Neural progenitor cell (in vitro differentiated cells): ENCODE results near the gene SPSB4. TPM values are rescaled to one million over a fixed set of nuclear protein-coding genes. Genes with fewer than 3 reads are reported as not detected.

ENCODE experiments used
- DNase-seq: peaks from one replicate; pipeline ENCODE4 v3.0.0-alpha.2; 2016; ENCODE audit warnings: low spot score
- H2AFZ ChIP-seq: fragments of 200-600 bp; sonication (generic); replicated peaks from 2 replicates; pipeline ENCODE4 v1.6.1; 2016; ENCODE audit warnings: antibody characterized with exemption
- H3F3A ChIP-seq: fragments of 200-600 bp; sonication (generic); 2 replicates; pipeline ENCODE4 v1.6.1; 2016; ENCODE audit warnings: antibody characterized with exemption, low read depth
- H3K27ac ChIP-seq: fragments of 200-600 bp; sonication (generic); 2 replicates; pipeline ENCODE4 v1.5.1; 2016; ENCODE audit warnings: mild to moderate bottlenecking
- H3K27me3 ChIP-seq: fragments of 200-600 bp; sonication (generic); 2 replicates; pipeline ENCODE4 v1.6.1; 2016; ENCODE audit warnings: mild to moderate bottlenecking, moderate library complexity
- H3K36me3 ChIP-seq: fragments of 200-600 bp; sonication (generic); 2 replicates; pipeline ENCODE4 v1.5.1; 2016
- H3K4me1 ChIP-seq: fragments of 200-600 bp; sonication (generic); 2 replicates; pipeline ENCODE4 v1.6.1; 2016; ENCODE audit warnings: mixed run types
- H3K4me2 ChIP-seq: fragments of 200-600 bp; sonication (generic); 2 replicates; pipeline ENCODE4 v1.6.1; 2016
- H3K4me3 ChIP-seq: fragments of 200-600 bp; sonication (generic); 2 replicates; pipeline ENCODE4 v1.5.1; 2016
- H3K79me2 ChIP-seq: fragments of 200-600 bp; sonication (generic); 2 replicates; pipeline ENCODE4 v1.6.1; 2016; ENCODE audit warnings: low read depth
- H3K9ac ChIP-seq: fragments of 200-600 bp; sonication (generic); 2 replicates; pipeline ENCODE4 v1.6.1; 2016
- H3K9me3 ChIP-seq: fragments of 200-600 bp; sonication (generic); 2 replicates; pipeline ENCODE4 v1.5.1; 2016; ENCODE audit warnings: low read depth
- H4K20me1 ChIP-seq: fragments of 200-600 bp; sonication (generic); 2 replicates; pipeline ENCODE4 v1.6.1; 2016; ENCODE audit warnings: low read depth
- H3K27ac Mint-ChIP-seq: 3 replicates; pipeline ENCODE4 v1.8.0; 2021; ENCODE audit warnings: mixed read lengths
- H3K27me3 Mint-ChIP-seq: 2 replicates; pipeline ENCODE4 v1.8.0; 2022; ENCODE audit warnings: low read depth, mild to moderate bottlenecking, inconsistent platforms, moderate library complexity, mixed read lengths; ENCODE audit not compliant: insufficient read depth
- H3K36me3 Mint-ChIP-seq: 3 replicates; pipeline ENCODE4 v1.8.0; 2021; ENCODE audit warnings: mixed read lengths
- H3K4me1 Mint-ChIP-seq: 3 replicates; pipeline ENCODE4 v1.8.0; 2021; ENCODE audit warnings: mixed read lengths
- H3K4me3 Mint-ChIP-seq: 3 replicates; pipeline ENCODE4 v1.8.0; 2021; ENCODE audit warnings: mild to moderate bottlenecking, moderate library complexity, mixed read lengths
- H3K9me3 Mint-ChIP-seq: 3 replicates; pipeline ENCODE4 v1.8.0; 2020; ENCODE audit warnings: mixed read lengths
- CTCF ChIP-seq: fragments of 200-600 bp; sonication (generic); IDR thresholded peaks from 2 replicates; pipeline ENCODE4 v1.5.1; 2017; ENCODE audit warnings: antibody characterized with exemption, mild to moderate bottlenecking
- EZH2 ChIP-seq: fragments of 200-600 bp; sonication (generic); IDR thresholded peaks from 2 replicates; pipeline ENCODE4 v1.6.1; 2017; ENCODE audit warnings: antibody characterized with exemption, mild to moderate bottlenecking, moderate library complexity
- EZH2phosphoT487 ChIP-seq: fragments of 200-600 bp; sonication (generic); IDR thresholded peaks from 2 replicates; pipeline ENCODE4 v1.6.1; 2017; ENCODE audit warnings: antibody characterized with exemption
- total RNA-seq: library from RNA; depleted of rRNA; stranded (reverse); fragments of >200 nt; gene quantifications from 2 replicates; pipeline ENCODE4 v1.2.3, GENCODE V29; 2015; ENCODE audit warnings: low replicate concordance

SPSB4 gene
- total RNA-seq, 1 donor from 2014 or later, result 4.9 TPM

- no peak overlapping the region for H3K27ac ChIP-seq
- H3K4me3 Mint-ChIP-seq, result no peak overlapping the region
Observed at GRCh38 chr3:141106842-141107241, 55.7 kb downstream of the SPSB4 start.

GRCh38 chr3:141108039-141108438 is 56.9 kb downstream of the SPSB4 start:
- H3K27me3 Mint-ChIP-seq, result peaks cover 6% of the 10 kb centered on the region
- DNase-seq, result no peak
- TF ChIP-seq EZH2phosphoT487 (no peak), CTCF (no peak), EZH2 (no peak)
- Histone ChIP-seq H3K9ac (no peak overlapping the region), H3K4me3 (no peak overlapping the region), H4K20me1 (no peaks in the 10 kb centered on the region), H2AFZ (no peak overlapping the region), H3K27me3 (no peaks in the 10 kb centered on the region), H3K9me3 (no peaks in the 10 kb centered on the region), H3K27ac (no peak overlapping the region), H3F3A (peaks cover 4% of the 10 kb centered on the region), H3K4me2 (no peak overlapping the region), H3K4me1 (peaks cover 11% of the 10 kb centered on the region), H3K36me3 (no peaks in the 10 kb centered on the region), H3K79me2 (no peaks in the 10 kb centered on the region)
- H3K4me3 Mint-ChIP-seq, result no peak overlapping the region
- peaks cover 18% of the 10 kb centered on the region for H3K36me3 Mint-ChIP-seq
- peaks cover 3% of the 10 kb centered on the region for H3K9me3 Mint-ChIP-seq
- peak overlapping the region; percentile 57 for H3K27ac Mint-ChIP-seq
- H3K4me1 Mint-ChIP-seq, result peaks cover 41% of the 10 kb centered on the region

More at GRCh38 chr3:141106842-141107241, 55.7 kb downstream of the SPSB4 start:
- Mint-ChIP-seq H3K36me3 (peaks cover 21% of the 10 kb centered on the region), H3K9me3 (peaks cover 3% of the 10 kb centered on the region), H3K27me3 (peaks cover 6% of the 10 kb centered on the region), H3K4me1 (peaks cover 51% of the 10 kb centered on the region), H3K27ac (no peak overlapping the region)
- Histone ChIP-seq H3K27me3 (no peaks in the 10 kb centered on the region), H3K36me3 (no peaks in the 10 kb centered on the region), H3K79me2 (no peaks in the 10 kb centered on the region), H3K9me3 (no peaks in the 10 kb centered on the region), H3K4me1 (peaks cover 15% of the 10 kb centered on the region), H4K20me1 (no peaks in the 10 kb centered on the region), H2AFZ (no peak overlapping the region), H3K4me3 (no peak overlapping the region), H3F3A (peaks cover 4% of the 10 kb centered on the region), H3K4me2 (no peak overlapping the region), H3K9ac (no peak overlapping the region)
- no peak for DNase-seq
- no peak for TF ChIP-seq CTCF
- TF ChIP-seq EZH2, result no peak

- no peak overlapping the region for H3K27ac ChIP-seq
- H3K36me3 ChIP-seq, result no peaks in the 10 kb centered on the region
- H3K27me3 ChIP-seq, result no peaks in the 10 kb centered on the region
- Mint-ChIP-seq H3K36me3 (peaks cover 25% of the 10 kb centered on the region), H3K27me3 (peaks cover 3% of the 10 kb centered on the region), H3K9me3 (peaks cover 4% of the 10 kb centered on the region), H3K27ac (no peak overlapping the region), H3K4me1 (peaks cover 26% of the 10 kb centered on the region), H3K4me3 (no peak overlapping the region)
- H4K20me1 ChIP-seq, result no peaks in the 10 kb centered on the region
- no peak overlapping the region for H2AFZ ChIP-seq
- no peaks in the 10 kb centered on the region for H3F3A ChIP-seq
- no peak overlapping the region for H3K9ac ChIP-seq
- TF ChIP-seq EZH2phosphoT487, result no peak
- TF ChIP-seq CTCF, result no peak
- no peak for TF ChIP-seq EZH2
- no peak overlapping the region for H3K4me2 ChIP-seq
- no peak overlapping the region for H3K4me3 ChIP-seq
- no peak for DNase-seq
- H3K79me2 ChIP-seq, result no peaks in the 10 kb centered on the region
- peaks cover 3% of the 10 kb centered on the region for H3K4me1 ChIP-seq
- no peaks in the 10 kb centered on the region for H3K9me3 ChIP-seq
Observed at GRCh38 chr3:141109751-141110150, 58.6 kb downstream of the SPSB4 start.
